Tibial nerve (tissue), 4 donors: ENCODE measurements around the gene MPG. TPM values are rescaled to one million over a fixed set of nuclear protein-coding genes. Genes with fewer than 3 reads are reported as not detected.

Experiments
- DNase-seq, 2 donors: peaks; one replicate each; pipeline ENCODE4 v3.0.0-alpha.2; 2019; ENCODE audit warnings: low spot score in 2 of 2
- H3K27ac ChIP-seq, 4 donors: fragments of 200-600 bp; sonication (generic) in 3 of 4; one replicate each; pipeline ENCODE4 v1.5.1; 2017 to 2019; ENCODE audit warnings: mild to moderate bottlenecking in 1 of 4
- H3K27me3 ChIP-seq, 2 donors: fragments of 200-600 bp; sonication (generic) in 1 of 2; one replicate each; pipeline versions ENCODE4 v1.5.1 to v1.6.0; 2017 to 2019
- H3K36me3 ChIP-seq, 3 donors: fragments of 200-600 bp; sonication (generic); one replicate each; pipeline ENCODE4 v1.5.1; 2018 to 2019
- H3K4me1 ChIP-seq, 4 donors: fragments of 200-600 bp; sonication (generic) in 3 of 4; one replicate each; pipeline ENCODE4 v1.5.1; 2017 to 2019
- H3K4me3 ChIP-seq, 4 donors: fragments of 200-600 bp; sonication (generic) in 3 of 4; one replicate each; pipeline ENCODE4 v1.5.1; 2017 to 2019; ENCODE audit warnings: mild to moderate bottlenecking in 1 of 4, moderate library complexity in 1 of 4
- H3K9me3 ChIP-seq, 4 donors: fragments of 200-600 bp; sonication (generic) in 3 of 4; one replicate each; pipeline ENCODE4 v1.5.1; 2017 to 2019
- EP300 ChIP-seq, 2 donors: sonication (generic); formaldehyde crosslinking; IDR thresholded peaks; one replicate each; pipeline ENCODE4 v1.6.1; 2017; ENCODE audit warnings: antibody characterized with exemption in 2 of 2, mild to moderate bottlenecking in 1 of 2
- POLR2A ChIP-seq, 2 donors: fragments of 450-650 bp; IDR thresholded peaks; one replicate each; pipeline ENCODE4 v1.6.1; 2017; ENCODE audit warnings: antibody characterized with exemption in 2 of 2, mild to moderate bottlenecking in 2 of 2, moderate library complexity in 2 of 2
- WGBS, 2 donors: methylation state at CpG; one replicate each; pipeline ENCODE4 v1.1.5; 2018; 5-methylcytosine and 5-hydroxymethylcytosine counted together
- total RNA-seq, 4 donors: library from RNA; depleted of rRNA; stranded (reverse); fragments of >200 nt; gene quantifications; one replicate each; pipeline ENCODE4 v1.1.0, GENCODE V29; 2016
- TF ChIP-seq, protein P1 (sequence below), 5 experiments: fragments of 200-600 bp in 3 of 5; fragments of 450-650 bp in 2 of 5; sonication (generic) in 3 of 5; IDR thresholded peaks; one replicate each; pipeline ENCODE4 v1.5.1; 2016 to 2019; ENCODE audit warnings: antibody characterized with exemption in 5 of 5, mild to moderate bottlenecking in 3 of 5, moderate library complexity in 2 of 5

Gene MPG
- total RNA-seq, 4 donors from 2014 or later = 74.3 to 190 (median 115) TPM

DNA sequence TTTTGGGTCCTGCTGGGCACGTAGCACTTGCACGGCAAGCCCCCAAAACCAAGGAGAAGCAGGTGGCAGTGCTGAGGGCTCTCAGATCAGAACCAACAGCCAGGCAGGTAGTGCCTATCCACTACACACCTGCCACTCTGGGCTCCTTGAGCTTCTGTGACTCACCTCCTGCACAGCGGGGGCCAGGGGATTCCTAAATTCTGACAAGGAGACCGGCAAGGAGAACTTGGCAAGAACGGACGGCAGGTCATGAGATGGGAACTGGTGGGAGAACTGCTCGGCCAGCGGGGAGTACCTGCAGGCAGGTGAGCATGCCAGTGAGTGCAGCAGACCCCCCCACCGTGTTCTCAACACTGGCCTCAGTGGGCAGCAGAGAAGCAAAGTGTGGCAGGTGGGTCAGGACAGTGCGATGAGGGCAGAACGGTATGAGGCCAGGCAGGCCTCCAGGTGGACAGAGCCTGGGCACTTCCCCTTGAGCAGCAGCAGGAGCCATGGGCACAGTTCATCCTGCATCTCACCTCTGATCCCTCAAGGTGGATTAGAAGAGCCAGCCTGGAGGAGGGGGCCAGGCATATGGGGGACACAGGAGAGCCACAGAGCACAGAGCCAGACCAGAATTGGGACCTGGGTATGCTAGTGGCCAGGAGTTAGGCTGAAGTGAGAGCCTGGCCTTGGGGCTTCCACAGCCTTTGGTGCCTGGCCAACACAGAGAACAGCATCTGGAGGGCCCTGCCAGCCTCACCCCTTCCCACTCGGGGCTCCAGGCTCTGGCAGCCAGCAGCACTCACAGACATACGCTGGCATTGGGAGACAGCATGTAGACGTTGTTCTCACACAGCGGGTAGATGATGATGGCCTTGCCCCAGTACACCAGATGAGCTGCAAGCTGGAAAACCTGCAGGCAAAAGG, 14.7 kb downstream of the MPG start:
- DNase-seq = no peak
- Histone ChIP-seq H3K4me1 (peaks cover 0 to 69% (median 13%) of the 10 kb centered on the region in 4 donors), H3K27ac (peak overlapping the region; percentile 38 to 80 (median 57)), H3K9me3 (no peaks in the 10 kb centered on the region), H3K27me3 (no peaks in the 10 kb centered on the region), H3K36me3 (peaks cover 0 to 50% (median 14%) of the 10 kb centered on the region in 3 donors), H3K4me3 (no peak overlapping the region)
- TF ChIP-seq, protein P1, sequence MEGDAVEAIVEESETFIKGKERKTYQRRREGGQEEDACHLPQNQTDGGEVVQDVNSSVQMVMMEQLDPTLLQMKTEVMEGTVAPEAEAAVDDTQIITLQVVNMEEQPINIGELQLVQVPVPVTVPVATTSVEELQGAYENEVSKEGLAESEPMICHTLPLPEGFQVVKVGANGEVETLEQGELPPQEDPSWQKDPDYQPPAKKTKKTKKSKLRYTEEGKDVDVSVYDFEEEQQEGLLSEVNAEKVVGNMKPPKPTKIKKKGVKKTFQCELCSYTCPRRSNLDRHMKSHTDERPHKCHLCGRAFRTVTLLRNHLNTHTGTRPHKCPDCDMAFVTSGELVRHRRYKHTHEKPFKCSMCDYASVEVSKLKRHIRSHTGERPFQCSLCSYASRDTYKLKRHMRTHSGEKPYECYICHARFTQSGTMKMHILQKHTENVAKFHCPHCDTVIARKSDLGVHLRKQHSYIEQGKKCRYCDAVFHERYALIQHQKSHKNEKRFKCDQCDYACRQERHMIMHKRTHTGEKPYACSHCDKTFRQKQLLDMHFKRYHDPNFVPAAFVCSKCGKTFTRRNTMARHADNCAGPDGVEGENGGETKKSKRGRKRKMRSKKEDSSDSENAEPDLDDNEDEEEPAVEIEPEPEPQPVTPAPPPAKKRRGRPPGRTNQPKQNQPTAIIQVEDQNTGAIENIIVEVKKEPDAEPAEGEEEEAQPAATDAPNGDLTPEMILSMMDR (IDR thresholded peaks at IDR 0.05) = no peak
- WGBS, 2 donors = 84 to 90% methylated on average over 12 to 15 of the region's 15 CpGs

DNA sequence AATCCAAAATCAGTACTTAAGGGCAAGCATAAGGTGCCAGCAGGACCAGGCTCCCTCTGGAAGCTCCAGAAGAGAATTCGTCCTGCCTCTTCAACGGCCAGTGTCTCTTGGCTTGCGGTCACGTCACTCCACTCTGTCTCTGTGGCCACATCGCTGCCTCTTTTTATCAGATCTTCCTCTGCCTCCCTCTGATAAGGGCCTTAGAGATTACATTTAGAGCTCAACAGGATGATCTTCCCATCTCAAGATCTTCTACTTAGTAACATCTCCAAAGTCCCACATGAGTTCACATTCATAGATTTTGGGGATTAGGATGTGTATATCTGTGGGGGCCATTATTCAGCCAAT, 16.9 kb downstream of the MPG start:
- H3K36me3 ChIP-seq = peaks cover 0 to 44% (median 9%) of the 10 kb centered on the region in 3 donors
- no peak for DNase-seq
- TF ChIP-seq POLR2A (IDR thresholded peaks at IDR 0.05) (no peak), EP300 (IDR thresholded peaks at IDR 0.05) (no peak)
- H3K9me3 ChIP-seq = no peaks in the 10 kb centered on the region
- H3K4me3 ChIP-seq = no peak overlapping the region
- H3K4me1 ChIP-seq = peaks cover 0 to 74% (median 13%) of the 10 kb centered on the region in 4 donors
- H3K27ac ChIP-seq = peak overlapping the region in 1 of 4 donors; percentile 75
- H3K27me3 ChIP-seq = no peaks in the 10 kb centered on the region
- 89 to 90% methylated on average over 5 of the region's 5 CpGs for WGBS, 2 donors

DNA sequence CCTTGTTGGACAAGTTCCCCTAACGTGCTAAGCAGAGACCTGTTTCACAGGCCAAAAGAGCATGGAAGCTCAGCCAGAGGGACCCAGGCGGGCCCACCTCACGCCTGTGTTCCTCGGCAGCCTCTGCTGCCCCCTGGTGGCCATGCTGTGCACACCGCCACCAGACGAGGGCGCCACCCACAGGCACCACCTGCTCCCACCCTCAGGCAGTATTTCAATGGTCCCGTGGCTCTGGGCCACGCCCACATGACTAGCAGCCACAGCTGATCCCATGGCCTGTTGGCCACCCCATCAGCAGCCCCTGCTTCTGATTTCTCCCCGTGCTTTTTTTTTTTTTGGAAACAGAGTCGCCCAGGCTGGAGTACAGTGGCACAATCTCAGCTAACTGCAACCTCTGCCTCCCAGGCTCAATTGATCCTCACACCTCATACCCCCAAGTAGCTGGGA, 18.9 kb downstream of the MPG start:
- H3K4me1 ChIP-seq = peaks cover 4 to 73% (median 17%) of the 10 kb centered on the region in 4 donors
- H3K36me3 ChIP-seq = peaks cover 0 to 41% (median 9%) of the 10 kb centered on the region in 3 donors
- no peaks in the 10 kb centered on the region for H3K27me3 ChIP-seq
- H3K9me3 ChIP-seq = no peaks in the 10 kb centered on the region
- H3K4me3 ChIP-seq = no peak overlapping the region
- peak overlapping the region in 1 of 4 donors; percentile 69 for H3K27ac ChIP-seq
- TF ChIP-seq POLR2A (IDR thresholded peaks at IDR 0.05) (no peak), EP300 (IDR thresholded peaks at IDR 0.05) (peak in 1 of 2 donors; percentile 56)
- TF ChIP-seq, protein P1 (IDR thresholded peaks at IDR 0.05) = peak; percentile 94 to 100 (median 99)
- DNase-seq = peak; percentile 86 to 90
- WGBS, 2 donors = 2 to 5% methylated on average over 5 to 11 of the region's 11 CpGs

DNA sequence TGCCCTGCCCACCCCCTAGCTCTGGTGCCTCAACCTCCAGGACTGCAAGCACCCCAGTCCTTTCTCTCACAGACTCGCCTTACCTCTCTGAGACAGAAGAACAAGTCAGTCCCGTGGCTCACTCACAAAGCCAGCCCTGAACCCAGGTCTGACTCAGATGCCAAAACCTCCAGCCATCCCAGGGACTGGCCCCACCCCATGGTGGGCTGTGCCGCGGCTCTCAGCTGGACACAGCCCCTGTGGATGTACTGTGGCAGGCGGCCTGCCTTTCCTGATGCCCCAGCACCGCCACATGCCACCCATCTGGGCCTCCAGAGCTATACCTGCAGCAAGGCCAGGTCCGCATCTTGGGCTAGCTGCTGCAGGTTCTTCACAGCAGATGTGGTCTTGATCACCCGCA, 19.8 kb downstream of the MPG start:
- Histone ChIP-seq H3K27ac (peak overlapping the region in 1 of 4 donors; percentile 13), H3K4me1 (peaks cover 4 to 73% (median 22%) of the 10 kb centered on the region in 4 donors), H3K9me3 (no peaks in the 10 kb centered on the region), H3K4me3 (no peak overlapping the region), H3K27me3 (no peaks in the 10 kb centered on the region), H3K36me3 (peaks cover 0 to 32% (median 9%) of the 10 kb centered on the region in 3 donors)
- 84 to 89% methylated on average over 5 to 8 of the region's 8 CpGs for WGBS, 2 donors
- TF ChIP-seq, protein P1 (IDR thresholded peaks at IDR 0.05) = no peak
- no peak for DNase-seq

DNA sequence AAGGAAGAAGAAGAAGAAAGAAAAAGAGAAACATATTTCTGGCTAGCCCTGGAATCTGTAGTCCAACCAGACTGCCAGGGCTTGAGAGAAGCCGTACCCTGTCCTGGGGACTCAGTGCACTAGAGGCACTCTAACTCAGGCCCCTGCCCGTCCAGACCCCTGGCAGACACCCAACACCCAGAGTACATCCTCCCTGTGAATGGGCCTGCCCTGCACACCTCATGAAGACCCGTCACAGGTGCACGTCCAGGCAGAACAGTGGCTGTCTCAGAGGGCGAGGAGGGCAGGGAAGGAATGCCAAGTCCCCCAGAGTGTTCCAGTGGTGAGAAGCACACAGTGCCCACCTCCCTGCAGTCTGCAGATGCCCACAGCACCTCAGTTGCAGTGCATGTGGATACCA, 23.0 kb downstream of the MPG start:
- no peak overlapping the region for H3K4me3 ChIP-seq
- no peaks in the 10 kb centered on the region for H3K9me3 ChIP-seq
- H3K27ac ChIP-seq = peak overlapping the region; percentile 44 to 88 (median 80)
- TF ChIP-seq POLR2A (IDR thresholded peaks at IDR 0.05) (no peak), EP300 (IDR thresholded peaks at IDR 0.05) (no peak)
- TF ChIP-seq, protein P1 (IDR thresholded peaks at IDR 0.05) = no peak
- 82 to 83% methylated on average over 3 to 5 of the region's 5 CpGs for WGBS, 2 donors
- H3K36me3 ChIP-seq = peaks cover 0 to 40% (median 9%) of the 10 kb centered on the region in 3 donors
- no peak for DNase-seq
- no peaks in the 10 kb centered on the region for H3K27me3 ChIP-seq
- H3K4me1 ChIP-seq = peaks cover 4 to 67% (median 26%) of the 10 kb centered on the region in 4 donors
